HCT116 (cell line): Measurements from ENCODE around the gene CD84.
"Not testable (repeated sequence)": the region's sequence is repeated elsewhere in the genome, so short reads cannot be mapped to it uniquely, and the experiment has no call there.

Experiments used
- ATF3 ChIP-seq: IDR thresholded peaks from 2 replicates; pipeline ENCODE4 v1.6.1; 2012
- CTCF ChIP-seq, 3 experiments: fragments of 200-600 bp in 1 of 3; sonication (generic) in 1 of 3; IDR thresholded peaks in 2 of 3; conservative IDR thresholded peaks in 1 of 3; 2 replicates each; pipeline ENCODE4 v1.5.1; 2012 to 2017; ENCODE audit warnings: low read depth in 2 of 3, low read length in 2 of 3, antibody characterized with exemption in 1 of 3, borderline replicate concordance in 1 of 3, control low read depth in 1 of 3, mild to moderate bottlenecking in 1 of 3, mixed read lengths in 1 of 3, mixed run types in 1 of 3, moderate library complexity in 1 of 3; ENCODE audit not compliant: insufficient read depth in 1 of 3

- not testable (repeated sequence) for TF ChIP-seq ATF3; CTCF (IDR thresholded peaks at IDR 0.05 in 2 of 3, conservative IDR thresholded peaks at IDR 0.05 in 1 of 3; ENCODE audit: borderline replicate concordance in 1 of 3, insufficient read depth in 1 of 3, low read depth in 2 of 3, low read length in 2 of 3)
Observed at GRCh38 chr1:160582976-160583375, 3.7 kb upstream of the CD84 start.
